Endothelial cell of umbilical vein (primary cell): ENCODE results near the gene B4GALT5. TPM values are rescaled to one million over a fixed set of nuclear protein-coding genes. Genes with fewer than 3 reads are reported as not detected.

Experiments
- BruUV-seq: library from RNA; stranded (reverse); fragments of 400-500 nt; replicated peaks from 2 replicates; lab custom pipeline; 2021; lab: Mats Ljungman, UMichigan
- CTCF ChIA-PET: fragments of 300-600, 350-600 bp; sonication (Branson Sonifier 250); formaldehyde crosslinking; loops from one replicate; lab custom pipeline; 2021; ENCODE audit warnings: antibody characterized with exemption, inconsistent platforms; lab: Charles Lee
- POLR2A ChIA-PET: fragments of 300-600, 350-600 bp; sonication (Branson Sonifier 250); formaldehyde crosslinking; loops from one replicate; lab custom pipeline; 2021; ENCODE audit warnings: antibody characterized with exemption, inconsistent platforms; lab: Charles Lee
- DNase-seq: peaks from one replicate; pipeline ENCODE4 v3.0.0-alpha.2; 2011; ENCODE audit warnings: low read depth, low spot score
- FAIRE-seq: peaks from 2 replicates; lab custom pipeline; 2011; peaks lifted over from hg19 to GRCh38; lab: Jason Lieb, UNC
- H2AFZ ChIP-seq: 2 replicates; pipeline ENCODE4 v1.6.0; 2012; ENCODE audit warnings: low read depth, low read length, control low read depth, inconsistent platforms
- H3K27ac ChIP-seq: 2 replicates; pipeline ENCODE4 v1.5.1; 2011; ENCODE audit warnings: low read depth, mild to moderate bottlenecking, control low read depth, low read length, moderate library complexity; ENCODE audit not compliant: insufficient read depth
- H3K27me3 ChIP-seq, 2 experiments: 2 replicates each; pipeline versions ENCODE4 v1.6.0 to v1.6.1; 2011; ENCODE audit warnings: low read length in 2 of 2, mixed read lengths in 1 of 2; ENCODE audit not compliant: control insufficient read depth in 2 of 2, insufficient read depth in 2 of 2
- H3K36me3 ChIP-seq, 2 experiments: 2 replicates in 1 of 2; 3 replicates in 1 of 2; pipeline ENCODE4 v1.5.1; 2011; ENCODE audit warnings: low read length in 2 of 2, mild to moderate bottlenecking in 1 of 2, moderate library complexity in 1 of 2; ENCODE audit not compliant: control insufficient read depth in 2 of 2, insufficient read depth in 2 of 2; ENCODE audit errors: extremely low read depth in 1 of 2
- H3K4me1 ChIP-seq: 3 replicates; pipeline ENCODE4 v1.5.1; 2011; ENCODE audit warnings: mild to moderate bottlenecking, low read length; ENCODE audit not compliant: control insufficient read depth, insufficient read depth; ENCODE audit errors: extremely low read depth
- H3K4me2 ChIP-seq: 2 replicates; pipeline ENCODE4 v1.6.1; 2011; ENCODE audit warnings: low read length, control low read depth, mixed read lengths; ENCODE audit not compliant: insufficient read depth
- H3K4me3 ChIP-seq, 3 experiments: fragments of 200-600 bp in 1 of 3; sonication (generic), shearing (Covaris generic) in 1 of 3; replicated peaks in 1 of 3; 2 replicates each; pipeline ENCODE4 v1.5.1; 2011 to 2016; ENCODE audit warnings: control low read depth in 3 of 3, low read length in 3 of 3, mild to moderate bottlenecking in 2 of 3, inconsistent platforms in 1 of 3, low read depth in 1 of 3, moderate library complexity in 1 of 3; ENCODE audit not compliant: insufficient read depth in 1 of 3
- H3K79me2 ChIP-seq: 2 replicates; pipeline ENCODE4 v1.6.0; 2012; ENCODE audit warnings: low read length, inconsistent platforms; ENCODE audit not compliant: control insufficient read depth, insufficient read depth
- H3K9ac ChIP-seq: replicated peaks from 2 replicates; pipeline ENCODE3; 2011; ENCODE audit warnings: low read length, control low read depth; ENCODE audit not compliant: insufficient read depth; ENCODE audit errors: extremely low read depth
- H3K9me1 ChIP-seq: replicated peaks from 3 replicates; pipeline ENCODE4 v1.6.0; 2011; ENCODE audit warnings: mild to moderate bottlenecking, low read length; ENCODE audit not compliant: control insufficient read depth, insufficient read depth; ENCODE audit errors: extremely low read depth
- H3K9me3 ChIP-seq: replicated peaks from 2 replicates; pipeline ENCODE4 v1.5.1; 2012; ENCODE audit warnings: low read length, inconsistent platforms; ENCODE audit not compliant: control insufficient read depth, insufficient read depth
- H4K20me1 ChIP-seq: replicated peaks from 2 replicates; pipeline ENCODE3; 2011; ENCODE audit warnings: mild to moderate bottlenecking, low read length; ENCODE audit not compliant: control insufficient read depth, insufficient read depth; ENCODE audit errors: extremely low read depth
- CTCF ChIP-seq, 2 donors: IDR thresholded peaks; 1 replicate in 1 of 2; 2 replicates in 1 of 2; pipeline ENCODE4 v1.5.1; 2011; ENCODE audit warnings: low read length in 2 of 2, mild to moderate bottlenecking in 2 of 2, moderate library complexity in 2 of 2, control low read depth in 1 of 2, inconsistent platforms in 1 of 2, low read depth in 1 of 2; ENCODE audit not compliant: insufficient read depth in 1 of 2; ENCODE audit errors: extremely low read depth in 1 of 2
- EZH2 ChIP-seq: IDR thresholded peaks from 2 replicates; pipeline ENCODE4 v1.6.1; 2012; ENCODE audit warnings: borderline replicate concordance, low read depth, mild to moderate bottlenecking, moderate library complexity, low read length, inconsistent platforms; ENCODE audit not compliant: severe bottlenecking
- FOS ChIP-seq: IDR thresholded peaks from 2 replicates; pipeline ENCODE4 v1.6.1; 2011; ENCODE audit warnings: mild to moderate bottlenecking, low read length, moderate library complexity, borderline replicate concordance; ENCODE audit not compliant: insufficient read depth
- GATA2 ChIP-seq: IDR thresholded peaks from 2 replicates; pipeline ENCODE4 v1.7.0; 2011; ENCODE audit warnings: low read depth, mild to moderate bottlenecking, moderate library complexity, mixed read lengths, low read length; ENCODE audit not compliant: insufficient read length, insufficient read depth
- JUN ChIP-seq: IDR thresholded peaks from 2 replicates; pipeline ENCODE4 v1.6.1; 2011; ENCODE audit warnings: borderline replicate concordance, low read depth; ENCODE audit not compliant: insufficient read length, insufficient read depth
- MYC ChIP-seq: IDR thresholded peaks from one replicate; pipeline ENCODE4 v1.6.1; 2011; ENCODE audit warnings: mild to moderate bottlenecking, low read depth, low read length
- POLR2A ChIP-seq: IDR thresholded peaks from 2 replicates; pipeline ENCODE4 v1.6.1; 2012; ENCODE audit warnings: low read depth, mild to moderate bottlenecking, control low read depth, low read length
- POLR2AphosphoS5 ChIP-seq: IDR thresholded peaks from 2 replicates; pipeline ENCODE4 v1.6.1; 2012; ENCODE audit warnings: low read depth, mild to moderate bottlenecking, control low read depth, low read length, moderate library complexity; ENCODE audit not compliant: insufficient read depth
- dilution Hi-C: fragments of 300-500 bp; cut with MboI; formaldehyde crosslinking; loops from one replicate; pipeline ENCODE4 v1.15.0; 2019; ENCODE audit warnings: low sequenced_read_pairs; ENCODE audit not compliant: extremely low pct_ligation_motif_present
- intact Hi-C: fragments of 100-400 bp; cut with micrococcal nuclease; formaldehyde crosslinking; loops from one replicate; pipeline ENCODE4 v1.10.0; 2022
- polyA plus RNA-seq, 4 experiments: library from polyadenylated mRNA; depleted of rRNA in 3 of 4; stranded (reverse) in 3 of 4; unstranded in 1 of 4; fragments of >200 nt; gene quantifications; 2 replicates each; pipeline versions ENCODE4 v1.2.1 to v1.2.3, GENCODE V29; 2011 to 2012; ENCODE audit warnings: missing spikeins in 1 of 4
- total RNA-seq: library from RNA; stranded (reverse); gene quantifications from 2 replicates; pipeline ENCODE4 v1.2.3, GENCODE V29; 2021
- TF ChIP-seq, protein P1 (sequence below): IDR thresholded peaks from 2 replicates; pipeline ENCODE4 v1.6.1; 2011; ENCODE audit not compliant: insufficient read depth, insufficient read length

B4GALT5 gene
- total and polyA plus RNA-seq, 2 donors (not counting 3 experiments of a cell fraction or from before 2014, with no cell fraction given): 54.4 to 70.1 TPM

DNA sequence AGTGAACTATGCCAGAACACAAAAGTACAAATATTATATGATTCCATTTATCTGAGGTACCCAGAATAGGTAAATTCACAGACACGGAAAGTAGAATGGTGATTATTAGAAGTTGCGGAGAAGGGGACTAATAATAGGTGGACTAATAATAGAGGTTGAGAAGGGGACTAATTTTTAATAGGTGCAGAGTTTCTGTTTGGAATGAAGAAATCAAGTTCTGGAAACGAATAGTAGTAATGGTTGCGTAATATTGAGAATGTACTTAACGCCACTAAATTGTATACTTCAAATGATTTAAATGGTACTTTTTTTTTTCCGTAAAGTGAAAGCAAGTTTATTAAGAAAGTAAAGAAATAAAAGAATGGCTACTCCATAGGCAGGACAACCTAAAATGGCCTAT, 33.2 kb downstream of the B4GALT5 start:
- dilution Hi-C loops (no loop called here), intact Hi-C loops (no loop called here)
- FAIRE-seq (no peak), DNase-seq (no peak)
- TF ChIP-seq GATA2 (no peak), EZH2 (no peak), CTCF (IDR thresholded peaks at IDR 0.05; ENCODE audit: extremely low read depth in 1 of 2, insufficient read depth in 1 of 2, low read depth in 1 of 2, low read length in 2 of 2) (no peak), MYC (no peak), JUN (no peak), FOS (no peak), POLR2AphosphoS5 (no peak), POLR2A (no peak)
- TF ChIP-seq, protein P1, sequence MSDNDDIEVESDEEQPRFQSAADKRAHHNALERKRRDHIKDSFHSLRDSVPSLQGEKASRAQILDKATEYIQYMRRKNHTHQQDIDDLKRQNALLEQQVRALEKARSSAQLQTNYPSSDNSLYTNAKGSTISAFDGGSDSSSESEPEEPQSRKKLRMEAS: no peak
- Histone ChIP-seq H3K4me3 (no peak overlapping the region), H3K4me2 (no peak overlapping the region), H3K4me1 (peaks cover 20% of the 10 kb centered on the region), H3K36me3 (peaks cover 0 to 2% of the 10 kb centered on the region in 2 experiments), H4K20me1 (peaks cover 2% of the 10 kb centered on the region), H3K79me2 (peaks cover 96% of the 10 kb centered on the region), H3K27me3 (no peaks in the 10 kb centered on the region), H3K9me1 (no peaks in the 10 kb centered on the region), H3K9me3 (no peaks in the 10 kb centered on the region), H2AFZ (no peak overlapping the region), H3K9ac (no peak overlapping the region), H3K27ac (no peak overlapping the region)
- ChIA-PET CTCF (interaction anchor here (0.6 to 2.1 kb wide), 6 partner anchors 10 to 165 kb away, joined by 3 to 13 read pairs (median 6); no protein-coding TSS in a partner anchor), POLR2A (no interaction called here)
- BruUV-seq: no TSS peak
